ENCODE data around the gene FITM1.

The FITM1 gene

DNA sequence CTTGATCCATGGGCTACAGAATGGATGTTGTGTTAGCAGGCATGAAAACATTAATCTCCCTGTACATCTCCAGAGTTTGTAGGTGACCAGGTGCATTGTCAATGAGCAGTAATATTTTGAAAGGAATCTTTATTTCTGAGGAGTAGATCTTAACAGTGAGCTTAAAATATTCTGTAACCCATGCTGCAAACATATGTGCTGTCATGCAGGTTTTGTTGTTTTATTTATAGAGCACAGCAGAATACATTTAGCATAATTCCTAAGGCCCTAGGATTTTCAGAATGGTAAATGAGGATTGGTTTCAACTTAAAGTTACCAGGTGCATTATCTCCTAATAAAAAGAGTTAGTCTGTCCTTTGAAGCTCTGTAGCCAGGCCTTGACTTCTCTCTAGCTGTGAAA is 3.5 kb upstream of the FITM1 start:
- DNase-seq (ENCODE audit: low read depth), result no peak
- no peak overlapping the region for H3K4me3 ChIP-seq (ENCODE audit: control insufficient read depth, low read depth, low read length)
- TF ChIP-seq, protein P1, sequence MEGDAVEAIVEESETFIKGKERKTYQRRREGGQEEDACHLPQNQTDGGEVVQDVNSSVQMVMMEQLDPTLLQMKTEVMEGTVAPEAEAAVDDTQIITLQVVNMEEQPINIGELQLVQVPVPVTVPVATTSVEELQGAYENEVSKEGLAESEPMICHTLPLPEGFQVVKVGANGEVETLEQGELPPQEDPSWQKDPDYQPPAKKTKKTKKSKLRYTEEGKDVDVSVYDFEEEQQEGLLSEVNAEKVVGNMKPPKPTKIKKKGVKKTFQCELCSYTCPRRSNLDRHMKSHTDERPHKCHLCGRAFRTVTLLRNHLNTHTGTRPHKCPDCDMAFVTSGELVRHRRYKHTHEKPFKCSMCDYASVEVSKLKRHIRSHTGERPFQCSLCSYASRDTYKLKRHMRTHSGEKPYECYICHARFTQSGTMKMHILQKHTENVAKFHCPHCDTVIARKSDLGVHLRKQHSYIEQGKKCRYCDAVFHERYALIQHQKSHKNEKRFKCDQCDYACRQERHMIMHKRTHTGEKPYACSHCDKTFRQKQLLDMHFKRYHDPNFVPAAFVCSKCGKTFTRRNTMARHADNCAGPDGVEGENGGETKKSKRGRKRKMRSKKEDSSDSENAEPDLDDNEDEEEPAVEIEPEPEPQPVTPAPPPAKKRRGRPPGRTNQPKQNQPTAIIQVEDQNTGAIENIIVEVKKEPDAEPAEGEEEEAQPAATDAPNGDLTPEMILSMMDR (IDR thresholded peaks at IDR 0.05; ENCODE audit: control insufficient read depth, insufficient read depth, low read depth, low read length, missing control alignments), result no peak

DNA sequence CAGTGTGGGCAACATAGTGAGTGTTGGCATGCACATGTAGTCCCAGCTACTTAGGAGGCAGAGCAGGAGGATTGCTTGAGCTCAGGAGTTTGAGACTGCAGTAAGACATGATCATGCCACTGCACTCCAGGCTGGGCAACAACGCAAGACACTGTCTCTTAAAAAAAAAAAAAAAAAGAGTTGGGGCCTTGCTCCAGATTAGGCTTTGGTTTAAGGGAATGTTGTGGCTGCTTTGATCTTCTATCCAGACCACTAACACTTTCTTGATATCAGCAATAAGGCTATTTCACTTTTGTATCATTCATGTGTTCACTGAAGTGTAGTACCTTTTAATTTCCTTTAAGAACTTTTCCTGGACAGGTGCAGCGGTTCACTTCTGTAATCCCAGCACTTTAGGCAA is 2.8 kb upstream of the FITM1 start:
- TF ChIP-seq, protein P1 (IDR thresholded peaks at IDR 0.05; ENCODE audit: control insufficient read depth, insufficient read depth, low read depth, low read length, missing control alignments), result no peak
- DNase-seq (ENCODE audit: low read depth), result no peak
- no peak overlapping the region for H3K4me3 ChIP-seq (ENCODE audit: control insufficient read depth, low read depth, low read length)

DNA sequence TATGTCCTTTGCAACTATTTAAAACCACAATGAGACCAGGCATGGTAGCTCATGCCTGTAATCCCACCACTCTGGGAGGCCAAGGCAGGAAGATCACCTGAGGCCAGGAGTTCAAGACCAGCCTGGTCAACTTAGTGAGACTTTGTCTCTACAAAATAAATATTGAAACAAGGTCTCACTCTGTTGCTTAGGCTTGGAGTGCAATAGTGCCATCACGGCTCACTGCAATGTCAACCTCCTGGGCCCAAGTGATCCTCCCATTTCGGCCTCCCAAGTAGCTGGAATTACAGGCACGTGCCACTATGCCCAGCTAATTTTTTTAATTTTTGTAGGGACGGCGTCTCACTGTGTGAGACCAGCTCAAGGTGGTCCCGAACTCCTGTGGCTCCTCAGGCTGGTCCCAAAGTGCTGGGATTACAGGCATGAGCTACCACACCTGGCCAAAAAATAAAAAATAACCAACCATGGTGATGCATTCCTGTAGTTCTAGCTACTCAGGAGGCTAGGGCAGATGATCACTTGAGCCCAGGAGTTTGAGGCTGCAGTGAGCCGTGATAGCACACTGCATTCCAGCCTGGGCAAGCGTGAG is 955 bp upstream of the FITM1 start:
- DNase-seq (ENCODE audit: low read depth), result no peak
- H3K4me3 ChIP-seq (ENCODE audit: control insufficient read depth, low read depth, low read length), result no peak overlapping the region
- TF ChIP-seq, protein P1 (IDR thresholded peaks at IDR 0.05; ENCODE audit: control insufficient read depth, insufficient read depth, low read depth, low read length, missing control alignments), result no peak

DNA sequence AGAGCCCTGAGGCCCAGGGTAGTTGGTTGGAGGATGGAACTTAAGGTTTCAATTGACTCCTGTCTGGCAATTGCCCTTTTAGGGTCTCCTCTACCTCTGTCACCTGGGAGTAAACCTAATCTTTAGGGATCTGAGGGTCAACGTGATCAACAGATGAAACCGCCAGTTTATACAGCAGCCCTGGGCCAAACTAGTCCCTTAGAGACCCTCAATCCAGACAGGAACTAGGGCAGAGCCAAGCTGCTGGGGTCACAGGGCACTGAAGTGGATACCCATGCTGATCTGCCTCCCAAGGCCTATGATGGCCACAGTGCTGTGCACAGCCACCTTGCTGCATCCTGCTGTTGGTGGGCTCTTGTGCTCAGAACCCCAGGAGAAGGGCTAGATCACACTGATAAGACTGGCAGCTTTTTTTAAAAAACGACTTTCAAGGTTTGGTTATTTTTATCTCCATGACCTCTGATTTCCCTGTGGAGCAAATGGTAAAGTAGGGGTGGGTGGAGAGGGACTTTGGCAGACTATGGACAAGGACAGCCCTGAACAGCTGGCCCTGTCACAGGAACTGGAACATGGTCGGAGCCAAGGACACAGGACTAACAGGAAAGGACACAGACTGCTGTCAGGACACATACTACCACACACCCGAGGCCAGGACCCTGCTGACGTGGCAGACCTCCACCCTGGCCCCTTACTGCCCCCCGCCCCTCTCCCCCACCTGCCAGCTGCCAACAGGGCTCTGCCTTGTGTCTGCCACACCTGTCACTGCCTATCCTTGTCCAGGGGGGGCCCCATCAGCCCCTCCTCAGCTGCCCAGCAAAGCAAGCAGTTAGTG is 474 bp downstream of the FITM1 start:
- H3K4me3 ChIP-seq (ENCODE audit: control insufficient read depth, low read depth, low read length), result no peak overlapping the region
- no peak for DNase-seq (ENCODE audit: low read depth)
- TF ChIP-seq, protein P1 (IDR thresholded peaks at IDR 0.05; ENCODE audit: control insufficient read depth, insufficient read depth, low read depth, low read length, missing control alignments), result no peak

DNA sequence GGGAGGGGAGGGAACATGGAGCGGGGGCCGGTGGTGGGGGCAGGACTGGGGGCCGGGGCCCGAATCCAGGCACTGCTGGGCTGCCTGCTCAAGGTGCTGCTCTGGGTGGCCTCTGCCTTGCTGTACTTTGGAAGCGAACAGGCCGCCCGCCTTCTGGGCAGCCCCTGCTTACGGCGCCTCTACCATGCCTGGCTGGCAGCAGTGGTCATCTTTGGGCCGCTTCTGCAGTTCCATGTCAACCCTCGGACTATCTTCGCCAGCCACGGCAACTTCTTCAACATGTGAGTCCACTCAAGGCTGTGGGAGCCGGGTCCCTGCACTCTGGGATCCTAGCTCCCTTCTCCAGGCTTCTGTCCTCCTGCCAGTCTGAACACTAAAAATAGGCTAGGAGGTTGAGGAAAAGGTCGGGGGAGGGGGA is 1.1 kb downstream of the FITM1 start:
- no peak for DNase-seq (ENCODE audit: low read depth)
- TF ChIP-seq, protein P1 (IDR thresholded peaks at IDR 0.05; ENCODE audit: control insufficient read depth, insufficient read depth, low read depth, low read length, missing control alignments), result no peak
- H3K4me3 ChIP-seq (ENCODE audit: control insufficient read depth, low read depth, low read length), result no peak overlapping the region

DNA sequence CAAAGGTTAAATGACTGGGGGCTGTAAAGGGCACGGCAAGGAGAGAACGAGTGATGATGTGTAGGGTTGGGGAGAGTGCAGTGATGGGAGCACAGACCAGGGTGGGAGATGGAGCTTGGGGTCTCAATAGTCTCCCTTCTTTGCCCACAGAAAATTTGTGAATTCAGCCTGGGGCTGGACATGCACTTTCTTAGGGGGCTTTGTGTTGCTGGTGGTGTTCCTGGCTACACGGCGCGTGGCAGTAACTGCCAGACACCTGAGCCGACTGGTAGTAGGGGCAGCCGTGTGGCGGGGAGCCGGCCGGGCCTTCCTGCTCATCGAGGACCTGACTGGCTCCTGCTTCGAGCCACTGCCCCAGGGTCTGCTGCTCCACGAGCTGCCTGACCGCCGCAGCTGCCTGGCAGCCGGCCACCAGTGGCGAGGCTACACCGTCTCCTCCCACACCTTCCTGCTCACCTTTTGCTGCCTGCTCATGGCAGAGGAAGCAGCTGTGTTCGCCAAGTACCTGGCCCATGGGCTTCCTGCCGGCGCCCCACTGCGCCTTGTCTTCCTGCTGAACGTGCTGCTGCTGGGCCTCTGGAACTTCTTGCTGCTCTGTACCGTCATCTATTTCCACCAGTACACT is 1.7 kb downstream of the FITM1 start:
- no peak overlapping the region for H3K4me3 ChIP-seq (ENCODE audit: control insufficient read depth, low read depth, low read length)
- no peak for DNase-seq (ENCODE audit: low read depth)
- TF ChIP-seq, protein P1 (IDR thresholded peaks at IDR 0.05; ENCODE audit: control insufficient read depth, insufficient read depth, low read depth, low read length, missing control alignments), result no peak
